Limb (tissue), 2 donors: ENCODE measurements around the gene KIF15.
"Not testable (repeated sequence)": the region's sequence is repeated elsewhere in the genome, so short reads cannot be mapped to it uniquely, and the experiment has no call there.

Source experiments
- DNase-seq, 2 donors: peaks; one replicate each; pipeline ENCODE4 v3.0.0-alpha.2; 2016; ENCODE audit errors: extremely low spot score in 2 of 2

The KIF15 gene

GRCh38 chr3:44816334-44816733, 54.7 kb downstream of the KIF15 start:
- not testable (repeated sequence) for DNase-seq

- not testable (repeated sequence) for DNase-seq
Observed at GRCh38 chr3:44821206-44821605, 59.6 kb downstream of the KIF15 start.

- no peak for DNase-seq
Observed at GRCh38 chr3:44825264-44825925, 63.8 kb downstream of the KIF15 start.

GRCh38 chr3:44827196-44827595, 65.6 kb downstream of the KIF15 start:
- no peak for DNase-seq

GRCh38 chr3:44831232-44831631, 69.6 kb downstream of the KIF15 start:
- DNase-seq, result no peak

GRCh38 chr3:44832032-44832431, 70.4 kb downstream of the KIF15 start:
- DNase-seq, result no peak

GRCh38 chr3:44832965-44833364, 71.4 kb downstream of the KIF15 start:
- DNase-seq, result no peak

- DNase-seq, result no peak
Observed at GRCh38 chr3:44833394-44833793, 71.8 kb downstream of the KIF15 start.

- DNase-seq, result no peak
Observed at GRCh38 chr3:44835684-44836083, 74.1 kb downstream of the KIF15 start.

- DNase-seq, result no peak
Observed at GRCh38 chr3:44842376-44842775, 80.8 kb downstream of the KIF15 start.

- DNase-seq, result no peak
Observed at GRCh38 chr3:44845528-44846520, 84.2 kb downstream of the KIF15 start.

- no peak for DNase-seq
Observed at GRCh38 chr3:44848634-44849033, 87.0 kb downstream of the KIF15 start.

GRCh38 chr3:44856663-44857062, 95.1 kb downstream of the KIF15 start:
- not testable (repeated sequence) for DNase-seq

- DNase-seq, result no peak
Observed at GRCh38 chr3:44860117-44860516, 98.5 kb downstream of the KIF15 start.

GRCh38 chr3:44861412-44862225, 100.0 kb downstream of the KIF15 start, which contains the start of gene TMEM42:
Gene TMEM42, plus strand, starts transcription at chr3:44861912. Its CDS starts 13 bp downstream, at chr3:44861925.
- peak; percentile 95 to 97 for DNase-seq

GRCh38 chr3:44862226-44862637, 100.6 kb downstream of the KIF15 start:
- peak in 1 of 2 donors; percentile 15 for DNase-seq

GRCh38 chr3:44865272-44866035, 103.9 kb downstream of the KIF15 start:
- DNase-seq, result peak in 1 of 2 donors; percentile 2

- no peak for DNase-seq
Observed at GRCh38 chr3:44867421-44868111, 106.0 kb downstream of the KIF15 start.

GRCh38 chr3:44870375-44871061, 108.9 kb downstream of the KIF15 start:
- DNase-seq, result no peak

- DNase-seq, result no peak
Observed at GRCh38 chr3:44874308-44874707, 112.7 kb downstream of the KIF15 start, which contains the start of gene TGM4. Gene TGM4, plus strand, starts transcription at chr3:44874608. Its CDS starts 71 bp downstream, at chr3:44874679.
